GM19328 (cell line): ENCODE measurements around the gene PDIA2.
A peak's percentile ranks its signal among the peaks of the same experiment; 100 is the strongest.
"Not testable (repeated sequence)": the region's sequence is repeated elsewhere in the genome, so short reads cannot be mapped to it uniquely, and the experiment has no call there.

Experiments used
- ATAC-seq: cut with Tn5 transposase; IDR thresholded peaks from one replicate; pipeline ENCODE4 v1.9.1; 2021; ENCODE audit warnings: mild to moderate bottlenecking, moderate library complexity; ENCODE audit not compliant: unreplicated experiment

PDIA2 gene, protein sequence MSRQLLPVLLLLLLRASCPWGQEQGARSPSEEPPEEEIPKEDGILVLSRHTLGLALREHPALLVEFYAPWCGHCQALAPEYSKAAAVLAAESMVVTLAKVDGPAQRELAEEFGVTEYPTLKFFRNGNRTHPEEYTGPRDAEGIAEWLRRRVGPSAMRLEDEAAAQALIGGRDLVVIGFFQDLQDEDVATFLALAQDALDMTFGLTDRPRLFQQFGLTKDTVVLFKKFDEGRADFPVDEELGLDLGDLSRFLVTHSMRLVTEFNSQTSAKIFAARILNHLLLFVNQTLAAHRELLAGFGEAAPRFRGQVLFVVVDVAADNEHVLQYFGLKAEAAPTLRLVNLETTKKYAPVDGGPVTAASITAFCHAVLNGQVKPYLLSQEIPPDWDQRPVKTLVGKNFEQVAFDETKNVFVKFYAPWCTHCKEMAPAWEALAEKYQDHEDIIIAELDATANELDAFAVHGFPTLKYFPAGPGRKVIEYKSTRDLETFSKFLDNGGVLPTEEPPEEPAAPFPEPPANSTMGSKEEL

DNA sequence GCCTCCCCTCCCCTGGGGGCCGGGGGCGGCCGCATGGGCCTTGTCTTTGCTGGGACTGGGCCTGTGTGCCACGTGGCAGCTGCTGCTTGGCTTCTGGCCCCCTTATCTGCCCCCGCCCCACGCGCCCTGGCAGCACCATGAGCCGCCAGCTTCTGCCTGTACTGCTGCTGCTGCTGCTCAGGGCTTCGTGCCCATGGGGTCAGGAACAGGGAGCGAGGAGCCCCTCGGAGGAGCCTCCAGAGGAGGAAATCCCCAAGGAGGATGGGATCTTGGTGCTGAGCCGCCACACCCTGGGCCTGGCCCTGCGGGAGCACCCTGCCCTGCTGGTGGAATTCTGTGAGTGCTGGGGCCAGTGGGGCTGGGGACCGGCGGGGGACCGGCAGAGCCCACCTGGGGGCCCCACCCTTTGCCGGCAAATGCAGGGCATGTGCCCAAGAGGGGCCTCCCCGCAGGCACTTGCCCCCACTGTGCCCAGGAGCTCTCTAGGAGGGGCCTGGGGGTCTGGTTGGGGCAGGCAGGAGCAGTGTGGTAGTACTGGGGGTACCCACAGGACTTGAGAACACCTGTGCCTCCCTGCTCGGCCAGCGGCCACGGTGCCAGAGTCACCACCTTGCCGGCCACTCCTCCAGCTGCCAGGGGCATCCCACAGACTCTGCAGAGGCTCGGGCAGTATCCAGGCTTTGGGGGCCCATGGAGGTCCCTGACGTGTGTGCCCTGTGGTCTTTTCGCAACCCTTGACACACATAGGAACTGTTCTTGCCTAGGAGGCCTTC is at the start of gene PDIA2:
Gene PDIA2, plus strand, starts transcription at position 132 of the 773 bp plus-strand sequence. Its CDS starts 6 bp downstream, at position 138.
- no peak for ATAC-seq

DNA sequence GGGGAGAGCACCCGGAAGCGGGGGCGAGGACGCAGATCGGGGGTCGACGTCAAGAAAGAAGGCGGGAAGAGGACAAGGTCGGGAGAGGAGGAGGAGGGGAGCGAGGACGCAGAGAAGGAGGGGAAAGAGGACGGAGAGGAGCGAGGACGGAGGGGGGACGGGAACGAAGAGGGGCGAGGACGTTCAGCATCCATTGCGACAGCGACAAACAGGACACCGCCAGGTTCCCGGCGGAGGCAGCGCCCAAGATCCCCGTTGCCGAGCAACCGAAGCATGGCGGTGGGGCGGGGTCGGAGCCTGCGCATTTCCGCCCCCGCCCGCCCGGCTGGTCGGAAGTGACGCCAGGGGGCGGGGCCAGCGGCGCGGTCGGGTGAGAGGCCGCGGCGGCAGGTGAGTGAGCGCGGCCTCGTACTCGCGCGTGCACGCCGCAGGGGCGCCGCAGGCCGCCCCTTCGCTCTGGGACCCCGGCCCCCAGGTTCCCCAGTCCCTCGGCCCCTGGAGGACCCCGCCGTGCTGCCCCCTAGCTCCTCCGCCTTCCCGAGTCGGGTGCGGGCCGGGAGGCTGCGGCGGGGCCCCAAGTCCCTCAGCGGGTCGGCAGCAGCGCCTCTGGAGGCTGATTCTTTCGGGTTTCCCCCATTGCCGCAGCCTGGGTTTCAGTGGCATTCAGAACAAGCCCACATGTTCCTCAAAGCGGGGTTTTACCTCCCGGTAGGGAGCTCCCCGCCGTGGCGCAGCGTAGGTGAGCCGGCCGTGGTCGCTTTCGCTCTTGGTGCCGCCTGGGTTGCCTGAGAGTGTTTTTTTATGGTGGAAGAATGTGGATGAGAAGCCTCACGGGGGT is 48.3 kb upstream of the PDIA2 start, which contains the start of gene FAM234A:
Gene FAM234A, plus strand, starts transcription at position 354 of the 838 bp plus-strand sequence. CDS start 19,593 bp downstream, outside the sequence.
- peak; percentile 80 for ATAC-seq

DNA sequence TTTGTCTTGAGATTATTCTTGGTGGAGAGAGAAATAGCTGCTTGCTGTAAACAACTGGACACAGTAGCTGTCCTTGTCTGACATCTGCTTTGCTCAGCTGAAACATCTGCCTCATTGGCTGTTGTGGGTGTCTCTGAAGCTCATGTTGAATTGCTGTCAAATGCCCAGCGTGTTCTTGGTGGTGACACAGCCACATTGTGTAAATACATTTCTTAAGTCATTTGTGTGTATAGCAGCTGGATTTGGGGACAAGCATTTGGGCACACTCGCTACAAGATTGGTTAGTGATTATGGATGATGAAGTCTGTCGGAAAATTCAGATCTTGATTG is 43.1 kb upstream of the PDIA2 start:
- ATAC-seq: no peak

DNA sequence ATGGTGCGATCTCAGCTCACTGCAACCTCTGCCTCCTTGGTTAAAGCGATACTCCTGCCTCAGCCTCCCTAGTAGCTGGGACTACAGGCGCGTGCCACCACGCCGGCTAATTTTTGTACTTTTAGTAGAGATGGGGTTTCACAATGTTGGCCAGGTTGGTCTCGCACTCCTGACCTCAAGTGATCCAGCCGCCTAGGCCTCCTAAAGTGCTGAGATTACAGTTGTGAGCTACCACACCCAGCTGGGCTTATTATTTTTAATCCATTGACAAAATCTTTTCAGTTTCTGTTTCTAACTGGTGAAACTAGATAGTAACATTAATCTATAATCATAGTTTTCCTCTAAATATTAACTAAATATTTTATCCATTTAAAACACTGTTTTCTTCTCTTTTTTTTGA is 42.4 kb upstream of the PDIA2 start:
- ATAC-seq: no peak

DNA sequence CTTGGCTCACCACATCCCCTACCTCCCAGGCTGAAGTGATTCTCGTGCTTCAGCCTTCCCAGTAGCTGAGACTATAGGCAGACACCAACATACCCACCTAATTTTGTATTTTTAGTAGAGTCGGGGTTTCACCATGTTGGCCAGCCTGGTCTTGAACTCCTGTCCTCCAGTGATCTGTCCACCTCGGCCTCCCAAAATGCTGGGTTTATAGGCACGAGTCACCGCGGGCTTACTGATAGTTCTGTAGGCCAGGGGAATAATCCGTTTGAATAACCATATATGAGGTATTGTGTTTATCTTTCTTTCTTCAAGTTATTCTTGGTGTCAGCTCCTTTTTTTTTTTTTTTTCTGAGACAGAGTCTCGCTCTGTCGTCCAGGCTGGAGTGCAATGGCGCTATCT is 40.7 kb upstream of the PDIA2 start:
- no peak for ATAC-seq

DNA sequence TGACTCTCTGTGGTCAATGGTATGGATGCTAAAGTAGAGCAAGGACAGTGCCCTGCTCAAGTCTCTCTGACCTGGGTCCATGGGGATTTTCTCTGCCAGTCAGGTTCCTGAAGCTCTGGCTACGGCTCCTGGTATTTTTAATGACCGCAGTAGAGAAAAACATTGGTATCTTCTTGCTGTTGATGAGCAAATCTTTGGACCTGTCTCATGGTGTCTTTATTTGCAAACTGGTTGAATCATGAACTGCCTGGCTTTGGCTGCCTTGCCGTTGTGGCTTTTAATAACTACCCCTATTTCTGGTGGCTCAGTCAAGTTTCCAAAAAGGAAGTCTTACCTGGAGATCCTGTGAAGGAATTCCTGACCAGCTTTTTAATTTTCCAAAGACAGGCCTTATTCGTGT is 39.6 kb upstream of the PDIA2 start:
- ATAC-seq: no peak

DNA sequence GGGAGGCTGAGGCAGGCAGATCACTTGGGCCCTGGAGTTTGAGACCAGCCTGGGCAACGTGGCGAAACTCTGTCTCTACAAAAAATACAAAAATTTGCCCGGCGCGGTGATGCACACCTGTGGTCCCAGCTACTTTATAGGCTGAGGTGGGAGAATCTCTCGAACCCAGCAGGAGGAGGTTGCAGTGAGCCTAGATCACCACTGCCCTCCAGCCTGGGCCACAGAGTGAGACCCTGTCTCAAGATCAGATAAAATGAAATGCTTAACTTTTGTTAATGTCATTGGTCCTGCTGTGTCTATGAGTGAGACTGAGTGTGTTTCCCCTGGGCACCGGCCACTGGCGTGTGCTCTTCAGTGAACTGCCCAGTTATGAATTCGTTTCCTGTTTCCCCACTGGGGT is 37.9 kb upstream of the PDIA2 start:
- ATAC-seq: no peak

DNA sequence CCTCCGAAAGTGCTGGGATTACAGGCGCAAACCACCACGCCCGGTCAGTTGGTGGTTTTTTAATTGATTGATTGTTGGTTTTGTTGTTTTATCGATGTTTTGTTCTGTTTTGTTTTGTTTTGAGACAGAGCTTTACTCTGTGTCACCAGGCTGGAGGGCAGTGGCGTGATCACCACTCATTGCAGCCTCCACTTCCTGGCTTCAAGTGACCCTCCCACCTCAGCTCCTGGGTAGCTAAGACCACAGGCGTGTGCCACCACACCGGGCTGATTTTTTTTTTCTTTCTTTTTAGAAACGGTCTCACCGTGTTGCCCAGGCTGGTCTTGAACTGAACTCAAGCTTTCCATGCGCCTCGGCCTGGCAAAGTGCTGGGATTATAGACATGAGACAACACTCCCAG is 35.9 kb upstream of the PDIA2 start:
- ATAC-seq: no peak

DNA sequence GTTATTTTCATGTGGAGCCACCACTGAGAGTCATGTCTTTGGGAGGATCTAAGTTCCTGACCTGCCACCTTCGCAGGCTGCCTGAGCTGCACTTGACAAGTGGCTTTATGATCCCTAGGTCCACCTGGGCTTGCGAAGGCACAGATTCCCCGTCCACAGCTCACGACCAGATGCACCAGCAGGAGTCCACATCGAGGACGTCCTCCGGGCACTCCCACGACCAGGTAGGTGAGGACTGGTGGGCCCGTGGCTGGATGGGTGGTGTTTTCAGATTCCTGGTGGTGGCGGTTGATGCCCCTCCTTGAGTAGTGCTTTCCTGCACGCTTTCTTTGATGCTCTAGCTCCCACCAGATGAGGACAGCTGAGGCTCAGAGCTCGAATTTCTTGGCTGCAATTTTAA is 33.5 kb upstream of the PDIA2 start:
- ATAC-seq: no peak

DNA sequence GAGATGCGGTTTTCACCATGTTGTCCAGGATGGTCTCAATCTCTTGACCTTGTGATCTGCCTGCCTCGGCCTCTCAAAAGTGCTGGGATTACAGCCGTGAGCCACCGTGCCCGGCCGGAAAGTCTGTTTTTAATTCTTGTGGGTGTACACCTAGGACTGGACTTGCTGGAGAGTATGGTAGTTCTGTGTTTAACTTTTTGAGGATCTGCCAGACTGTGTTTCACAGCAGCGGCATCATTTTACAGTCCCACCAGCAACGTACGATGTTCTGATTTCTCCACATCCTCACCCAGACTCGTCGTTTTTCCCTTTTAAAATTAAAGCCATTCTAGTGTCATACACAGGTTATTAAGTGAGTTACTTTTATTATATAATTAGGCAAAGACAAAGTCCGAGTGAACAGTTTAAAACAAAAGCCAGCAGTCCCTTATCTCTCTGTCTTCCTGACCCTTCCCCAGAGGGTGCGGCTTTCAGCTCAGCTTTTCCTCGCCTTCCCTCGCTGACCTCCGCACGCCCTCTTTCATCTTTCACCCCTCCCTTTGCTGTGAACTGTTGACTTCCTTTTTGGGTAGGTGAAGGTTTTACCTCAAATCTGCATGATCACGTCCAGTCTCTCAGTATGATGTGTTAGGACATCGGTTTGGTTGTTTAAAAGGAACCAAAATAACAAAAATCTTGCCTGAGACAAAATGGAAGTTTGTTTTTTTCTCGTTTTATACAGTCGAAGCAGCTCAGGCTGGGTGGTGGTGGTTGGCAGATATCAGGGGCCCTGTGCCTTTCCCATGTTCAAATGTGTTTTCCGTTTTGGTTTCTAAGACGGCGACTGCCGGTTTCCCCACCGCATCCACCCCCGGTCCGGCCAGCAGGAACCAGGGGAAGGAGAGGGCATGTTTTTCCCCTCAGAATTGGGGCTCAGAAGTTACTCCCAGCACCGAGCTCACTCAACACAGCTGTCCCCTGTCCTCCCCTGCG is 30.3 kb upstream of the PDIA2 start:
- no peak for ATAC-seq

DNA sequence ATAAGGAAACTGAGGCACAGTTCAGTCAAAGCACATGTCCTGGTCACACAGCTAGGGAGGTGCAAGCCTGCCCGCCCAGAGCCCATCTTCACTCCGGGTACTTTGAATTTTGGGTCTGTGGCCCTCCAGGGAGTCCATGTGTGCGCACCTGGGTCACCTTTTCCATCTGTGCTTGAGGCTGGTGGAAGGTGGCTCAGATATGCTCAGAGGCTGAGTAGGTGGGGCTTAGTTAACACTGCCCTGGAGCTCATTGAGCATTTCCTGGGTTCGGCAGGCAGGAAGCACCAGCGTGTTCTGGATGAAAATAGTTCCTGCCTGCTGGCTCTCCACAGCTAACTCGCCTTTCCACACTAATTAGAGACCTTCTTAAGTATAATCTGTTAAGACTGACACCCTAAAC is 29.1 kb upstream of the PDIA2 start:
- no peak for ATAC-seq

DNA sequence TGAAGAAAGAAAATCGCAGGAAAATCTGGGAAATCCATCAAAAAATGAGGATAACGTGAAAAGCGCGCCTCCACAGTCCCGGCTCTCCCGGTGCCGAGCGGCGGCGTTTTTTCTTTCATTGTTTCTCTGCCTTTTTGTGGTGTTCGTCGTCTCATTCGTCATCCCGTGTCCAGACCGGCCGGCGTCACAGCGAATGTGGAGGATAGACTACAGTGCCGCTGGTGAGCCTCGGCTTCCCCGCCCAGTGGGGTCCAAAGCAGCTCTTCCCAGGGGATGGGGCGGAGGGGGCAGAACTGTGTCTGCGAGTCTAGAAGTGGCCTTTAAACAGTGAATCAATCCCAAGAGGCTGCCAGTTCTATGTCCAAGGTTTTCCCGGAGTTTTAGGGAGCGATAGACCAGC is 28.5 kb upstream of the PDIA2 start:
- no peak for ATAC-seq

DNA sequence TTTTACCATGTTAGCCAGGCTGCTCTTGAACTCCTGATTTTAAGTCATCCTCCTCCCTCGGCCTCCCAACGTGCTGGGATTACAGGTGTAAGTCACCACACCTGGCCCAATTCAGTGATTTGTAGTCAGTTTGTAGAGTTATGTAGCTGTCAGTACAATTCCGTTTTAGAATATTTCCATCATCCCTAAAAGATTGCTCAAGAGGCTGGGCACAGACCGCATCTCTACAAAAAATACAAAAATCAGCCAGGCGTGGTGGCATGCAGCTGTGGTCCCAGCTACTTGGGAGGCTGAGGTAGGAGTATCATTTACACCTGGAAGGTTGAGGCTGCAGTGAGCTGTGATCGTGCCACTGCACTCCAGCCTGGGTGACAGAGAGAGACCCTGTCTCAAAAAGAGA is 27.8 kb upstream of the PDIA2 start:
- ATAC-seq: no peak

DNA sequence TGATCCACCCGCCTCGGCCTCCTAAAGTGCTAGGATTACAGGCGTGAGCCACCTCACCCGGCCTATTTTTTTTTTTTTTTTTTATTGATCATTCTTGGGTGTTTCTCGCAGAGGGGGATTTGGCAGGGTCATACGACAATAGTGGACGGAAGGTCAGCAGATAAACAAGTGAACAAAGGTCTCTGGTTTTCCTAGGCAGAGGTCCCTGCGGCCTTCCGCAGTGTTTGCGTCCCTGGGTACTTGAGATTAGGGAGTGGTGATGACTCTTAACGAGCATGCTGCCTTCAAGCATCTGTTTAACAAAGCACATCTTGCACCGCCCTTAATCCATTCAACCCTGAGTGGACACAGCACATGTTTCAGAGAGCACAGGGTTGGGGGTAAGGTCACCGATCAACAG is 24.9 kb upstream of the PDIA2 start:
- ATAC-seq: not testable (repeated sequence)

DNA sequence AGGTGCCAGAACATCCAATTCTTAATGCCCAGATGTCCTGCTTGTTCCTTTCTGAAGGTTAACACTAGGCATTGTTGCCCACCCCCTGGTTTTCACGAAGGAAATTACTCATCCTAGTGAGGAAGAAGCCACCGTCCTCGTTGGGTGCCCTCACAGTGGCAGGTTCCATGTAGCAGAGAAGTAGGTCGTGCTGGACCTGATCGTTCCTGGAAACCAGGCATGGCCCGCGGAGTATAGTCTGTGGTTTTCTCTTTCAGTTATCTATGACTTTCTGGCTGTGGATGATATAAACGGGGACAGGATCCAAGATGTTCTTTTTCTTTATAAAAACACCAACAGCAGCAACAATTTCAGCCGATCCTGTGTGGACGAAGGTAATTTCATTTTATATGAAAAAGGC is 23.7 kb upstream of the PDIA2 start:
- no peak for ATAC-seq

DNA sequence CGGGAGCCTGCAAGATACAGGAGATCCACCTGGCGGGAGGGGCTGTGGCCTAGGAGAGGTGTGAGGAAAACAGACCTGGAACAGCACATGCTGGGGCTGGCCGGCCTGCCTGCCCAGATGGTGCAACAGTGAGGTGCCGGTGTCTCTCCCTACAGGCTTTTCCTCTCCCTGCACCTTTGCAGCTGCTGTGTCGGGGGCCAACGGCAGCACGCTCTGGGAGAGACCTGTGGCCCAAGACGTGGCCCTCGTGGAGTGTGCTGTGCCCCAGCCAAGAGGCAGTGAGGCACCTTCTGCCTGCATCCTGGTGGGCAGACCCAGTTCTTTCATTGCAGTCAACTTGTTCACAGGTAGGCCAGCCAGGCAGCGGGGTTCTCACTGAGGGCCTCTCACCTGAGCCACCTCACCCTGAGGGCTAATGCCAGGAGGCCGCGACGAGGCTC is 23.1 kb upstream of the PDIA2 start:
- ATAC-seq: no peak

DNA sequence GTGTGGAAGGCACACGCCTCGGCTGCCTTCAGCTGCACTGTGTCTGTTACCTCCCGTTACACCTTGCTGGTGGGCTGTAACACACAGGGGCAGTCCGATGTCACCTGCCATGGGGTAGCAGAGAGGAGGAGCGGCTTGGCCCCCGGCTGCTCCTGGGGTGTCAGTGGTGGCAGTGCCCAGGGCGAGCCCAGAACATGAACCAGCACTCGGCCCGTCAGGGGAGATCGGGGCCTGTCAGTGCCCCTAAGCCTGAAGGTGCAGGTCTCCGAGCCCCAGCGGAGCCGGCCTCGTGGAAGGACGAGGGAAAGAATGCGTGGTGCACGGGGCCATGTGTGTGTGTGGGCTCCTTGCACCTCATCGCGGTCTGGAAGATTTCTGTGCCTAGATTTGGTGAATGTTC is 22.6 kb upstream of the PDIA2 start:
- no peak for ATAC-seq

DNA sequence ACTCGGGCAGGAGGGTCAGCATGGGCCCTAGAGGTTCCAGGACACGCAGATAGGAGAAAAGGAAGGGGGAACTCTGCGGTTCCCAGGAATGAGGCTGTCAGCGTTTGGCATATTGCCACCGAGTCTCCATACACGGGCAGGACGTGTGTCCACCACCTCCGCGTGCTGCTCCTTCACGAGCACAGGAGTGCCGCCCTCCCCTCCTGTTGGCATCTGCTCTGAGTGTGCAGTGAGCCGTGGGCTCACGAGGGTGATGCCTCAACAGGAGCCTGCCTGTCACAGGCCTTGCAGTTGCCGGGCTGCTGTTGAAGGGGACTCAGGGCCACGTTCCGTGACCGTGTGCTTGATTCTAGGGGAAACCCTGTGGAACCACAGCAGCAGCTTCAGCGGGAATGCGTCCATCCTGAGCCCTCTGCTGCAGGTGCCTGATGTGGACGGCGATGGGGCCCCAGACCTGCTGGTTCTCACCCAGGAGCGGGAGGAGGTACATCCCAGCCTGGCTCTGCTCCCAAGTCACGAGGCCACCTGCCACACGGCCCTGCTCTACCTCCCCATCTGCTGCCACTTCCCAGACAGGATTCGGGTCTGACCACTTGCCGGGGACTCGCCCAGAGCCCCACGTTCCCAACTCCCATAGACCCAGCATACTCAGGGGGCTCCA is 21.8 kb upstream of the PDIA2 start:
- no peak for ATAC-seq

DNA sequence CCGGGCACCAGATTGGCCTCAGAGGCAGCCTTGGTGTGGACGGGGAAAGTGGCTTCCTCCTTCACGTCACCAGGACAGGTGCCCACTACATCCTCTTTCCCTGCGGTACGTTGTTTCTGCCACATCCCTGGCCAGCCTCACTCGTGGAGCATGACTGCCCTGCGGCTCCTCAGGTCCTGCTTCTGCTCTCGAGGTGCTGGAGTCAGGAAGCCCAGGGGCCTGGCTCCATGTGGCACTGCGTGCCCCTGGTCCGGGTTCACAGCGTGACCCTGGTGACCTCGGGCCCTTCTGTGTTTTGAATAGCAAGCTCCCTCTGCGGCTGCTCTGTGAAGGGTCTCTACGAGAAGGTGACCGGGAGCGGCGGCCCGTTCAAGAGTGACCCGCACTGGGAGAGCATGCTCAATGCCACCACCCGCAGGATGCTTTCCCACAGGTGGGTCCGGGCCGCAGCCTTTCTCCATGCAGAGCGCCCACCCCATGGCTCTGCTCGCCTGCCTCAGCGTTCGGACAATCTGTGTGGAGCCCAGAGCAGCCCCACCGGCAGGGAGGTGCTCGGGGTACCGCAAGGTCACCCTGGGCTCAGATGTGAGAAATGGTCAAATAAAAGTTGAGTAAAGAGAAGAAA is 20.7 kb upstream of the PDIA2 start:
- ATAC-seq: no peak
